ENCODE measurements around the gene LRIT1.

DNA sequence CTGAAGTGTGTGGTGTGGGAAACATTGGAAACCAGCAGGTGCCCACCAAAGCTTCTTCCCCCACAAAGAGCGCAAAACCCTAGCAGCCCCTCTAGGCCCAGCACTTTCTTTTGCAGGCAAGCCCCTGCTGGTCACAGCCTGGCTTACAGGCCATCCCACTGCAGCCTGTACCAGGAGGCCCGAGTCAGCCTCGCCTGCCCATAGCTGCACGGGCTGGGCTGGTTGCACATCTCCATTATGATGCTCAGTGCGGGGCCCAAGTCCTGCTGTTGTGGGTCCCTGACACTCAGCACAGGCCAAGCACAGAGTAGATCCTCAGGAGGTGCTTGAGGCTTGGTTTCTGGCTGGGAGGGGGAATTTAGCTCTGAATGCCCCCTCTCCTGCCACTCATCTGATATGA is 39.0 kb downstream of the LRIT1 start:
- TF ChIP-seq, protein P1, sequence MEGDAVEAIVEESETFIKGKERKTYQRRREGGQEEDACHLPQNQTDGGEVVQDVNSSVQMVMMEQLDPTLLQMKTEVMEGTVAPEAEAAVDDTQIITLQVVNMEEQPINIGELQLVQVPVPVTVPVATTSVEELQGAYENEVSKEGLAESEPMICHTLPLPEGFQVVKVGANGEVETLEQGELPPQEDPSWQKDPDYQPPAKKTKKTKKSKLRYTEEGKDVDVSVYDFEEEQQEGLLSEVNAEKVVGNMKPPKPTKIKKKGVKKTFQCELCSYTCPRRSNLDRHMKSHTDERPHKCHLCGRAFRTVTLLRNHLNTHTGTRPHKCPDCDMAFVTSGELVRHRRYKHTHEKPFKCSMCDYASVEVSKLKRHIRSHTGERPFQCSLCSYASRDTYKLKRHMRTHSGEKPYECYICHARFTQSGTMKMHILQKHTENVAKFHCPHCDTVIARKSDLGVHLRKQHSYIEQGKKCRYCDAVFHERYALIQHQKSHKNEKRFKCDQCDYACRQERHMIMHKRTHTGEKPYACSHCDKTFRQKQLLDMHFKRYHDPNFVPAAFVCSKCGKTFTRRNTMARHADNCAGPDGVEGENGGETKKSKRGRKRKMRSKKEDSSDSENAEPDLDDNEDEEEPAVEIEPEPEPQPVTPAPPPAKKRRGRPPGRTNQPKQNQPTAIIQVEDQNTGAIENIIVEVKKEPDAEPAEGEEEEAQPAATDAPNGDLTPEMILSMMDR (IDR thresholded peaks at IDR 0.05), result no peak
- TF ChIP-seq EP300 (IDR thresholded peaks at IDR 0.05), result no peak
- TF ChIP-seq POLR2A (IDR thresholded peaks at IDR 0.05), result no peak
- no peak for TF ChIP-seq POLR2AphosphoS5 (IDR thresholded peaks at IDR 0.05)
